Stimulated activated CD4-positive, alpha-beta T cell treated with anti-CD3 and anti-CD28 coated beads, TNF-alpha, amount 100 ng/mL, for 48 hours (primary cell): ENCODE results near the gene OR7G3.
A peak's percentile ranks its signal among the peaks of the same experiment; 100 is the strongest.

Experiments
- DNase-seq, 3 donors: peaks; one replicate each; pipeline ENCODE4 v3.0.0-alpha.2; 2020; ENCODE audit warnings: low read depth in 3 of 3

The OR7G3 gene

GRCh38 chr19:9126900-9127405 lies at the start of gene OR7G3:
OR7G3 (minus strand) TSS chr19:9126950; CDS start chr19:9126950, 0 bp downstream.
- DNase-seq: no peak

DNA sequence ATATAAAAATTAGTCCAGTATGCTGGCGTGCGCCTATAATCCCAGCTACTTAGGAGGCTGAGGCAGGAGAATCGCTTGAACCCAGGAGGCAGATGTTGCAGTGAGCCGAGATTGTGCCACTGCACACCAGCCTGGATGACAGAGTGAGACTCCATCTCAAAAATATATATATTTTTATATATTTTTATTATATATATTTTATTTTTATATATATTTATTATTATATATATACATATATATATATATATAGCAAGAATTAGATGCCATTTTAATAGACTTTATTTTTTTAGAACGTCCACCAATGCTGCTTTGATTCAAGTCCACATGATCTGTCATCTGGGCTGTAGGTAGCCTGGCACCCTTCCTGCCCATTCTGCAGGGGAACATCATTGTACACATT lies 48.6 kb upstream of the OR7G3 start:
- no peak for DNase-seq

DNA sequence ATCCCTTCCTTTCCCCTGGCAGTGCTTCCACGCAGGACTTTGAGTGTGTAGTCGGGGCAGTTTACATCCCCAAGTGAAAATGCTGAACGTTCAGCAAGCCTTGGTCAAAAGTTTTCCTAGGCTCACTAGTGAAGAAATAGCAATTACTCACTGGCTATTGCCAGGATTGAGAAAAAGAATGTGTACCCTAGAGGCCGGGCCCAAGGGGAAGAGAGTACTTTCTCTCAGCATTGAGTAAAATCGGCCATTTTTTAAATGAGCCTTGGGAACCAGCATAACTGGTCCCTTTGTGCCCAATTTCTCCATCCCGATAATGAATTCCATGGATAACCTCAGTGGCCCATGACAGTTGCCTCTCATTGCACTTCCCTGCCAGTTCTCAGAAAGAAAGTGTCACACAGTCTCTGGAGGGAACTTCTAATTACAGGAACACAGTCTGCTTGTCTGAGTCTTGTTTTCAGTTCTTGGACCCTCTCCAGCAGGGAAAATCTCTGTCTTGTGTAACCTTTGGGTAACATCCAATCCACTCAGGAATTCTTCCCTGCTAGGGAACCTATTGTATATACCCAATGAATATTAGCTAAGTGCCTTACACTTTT lies 44.7 kb upstream of the OR7G3 start:
- DNase-seq: no peak

- DNase-seq: no peak
Observed at GRCh38 chr19:9166846-9167245, 40.1 kb upstream of the OR7G3 start.

GRCh38 chr19:9165261-9165660 lies 38.5 kb upstream of the OR7G3 start:
- no peak for DNase-seq

DNA sequence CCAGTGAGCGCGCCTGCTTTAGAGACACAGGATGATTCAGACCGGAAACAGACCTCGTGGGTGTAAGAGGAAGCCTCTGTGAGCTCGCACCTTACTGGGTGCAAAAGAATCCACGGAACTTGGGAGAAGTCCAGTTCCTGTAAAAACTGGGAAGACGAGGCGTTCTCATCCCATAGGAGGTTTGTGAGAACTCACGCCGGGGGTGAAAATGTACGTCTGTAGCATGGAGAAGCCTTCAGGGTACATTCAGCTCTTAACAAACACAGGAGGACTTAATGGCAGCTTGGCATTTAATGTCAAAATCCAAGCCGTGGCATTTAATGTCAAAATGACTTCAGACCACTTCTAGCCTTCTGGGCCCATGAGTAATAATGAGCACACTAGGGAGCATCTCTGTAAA lies 34.7 kb upstream of the OR7G3 start:
- DNase-seq: no peak

GRCh38 chr19:9159891-9160290 lies 33.1 kb upstream of the OR7G3 start:
- no peak for DNase-seq

- DNase-seq: no peak
Observed at GRCh38 chr19:9156304-9156703, 29.6 kb upstream of the OR7G3 start.

- DNase-seq: no peak
Observed at GRCh38 chr19:9155591-9155990, 28.8 kb upstream of the OR7G3 start.

GRCh38 chr19:9151367-9151766 lies 24.6 kb upstream of the OR7G3 start:
- no peak for DNase-seq

DNA sequence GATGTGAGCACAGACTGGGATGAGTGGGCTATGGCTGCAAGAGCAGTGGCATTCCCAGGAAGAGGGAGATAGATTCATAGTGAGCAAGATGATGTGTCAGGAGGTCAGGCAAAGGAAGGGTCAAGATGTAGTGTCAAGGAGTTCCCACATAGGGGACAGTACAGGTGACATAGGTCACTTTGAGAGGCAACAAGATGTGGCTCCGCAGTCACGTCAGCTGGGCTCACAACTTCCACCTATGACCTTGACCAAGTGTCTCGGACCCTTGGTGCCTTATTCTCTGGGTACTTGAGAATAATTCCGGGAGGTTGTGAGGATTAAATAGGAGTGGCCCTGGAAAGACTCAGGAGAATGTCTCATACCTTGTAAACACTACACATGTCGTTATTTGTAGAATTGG lies 23.9 kb upstream of the OR7G3 start:
- no peak for DNase-seq

- DNase-seq: no peak
Observed at GRCh38 chr19:9149997-9150396, 23.2 kb upstream of the OR7G3 start.

- no peak for DNase-seq
Observed at GRCh38 chr19:9148697-9149096, 21.9 kb upstream of the OR7G3 start.

DNA sequence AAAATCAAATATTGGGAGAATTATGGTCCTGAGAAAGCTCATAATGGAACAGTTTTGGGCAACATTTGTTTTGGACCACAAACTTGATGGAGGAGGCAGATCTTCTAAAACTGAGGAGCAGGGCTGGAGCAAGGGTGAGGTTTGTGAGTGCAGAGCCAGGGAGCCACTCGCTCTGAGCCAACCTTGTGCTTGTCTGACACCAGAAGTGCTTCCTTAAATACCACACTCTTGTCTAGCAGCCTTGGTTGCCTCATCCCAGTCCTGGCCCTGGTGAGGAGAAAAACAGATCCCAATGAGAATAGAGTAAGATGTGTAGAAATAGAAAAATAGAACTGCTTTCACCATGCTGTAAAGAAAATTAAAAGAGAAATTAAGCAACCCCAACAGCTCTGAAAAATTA lies 20.1 kb upstream of the OR7G3 start:
- DNase-seq: no peak

DNA sequence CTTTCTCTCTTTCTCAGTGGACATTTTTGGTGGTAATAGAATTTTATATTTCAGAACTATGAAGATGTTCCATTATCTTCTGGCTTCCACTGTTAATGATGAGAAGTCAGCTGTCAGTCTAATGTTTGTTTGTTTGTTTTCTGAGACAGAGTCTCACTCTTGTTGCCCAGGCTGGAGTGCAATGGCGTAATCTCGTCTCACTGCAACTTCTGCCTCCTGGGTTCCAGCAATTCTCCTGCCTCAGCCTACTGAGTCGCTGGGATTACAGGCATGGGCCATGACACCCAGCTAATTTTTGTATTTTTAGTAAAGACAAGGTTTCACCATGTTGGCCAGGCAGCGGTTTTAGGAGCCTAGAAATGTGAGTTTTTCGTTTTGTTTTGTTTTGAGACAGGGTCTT lies 18.2 kb upstream of the OR7G3 start:
- DNase-seq: no peak

DNA sequence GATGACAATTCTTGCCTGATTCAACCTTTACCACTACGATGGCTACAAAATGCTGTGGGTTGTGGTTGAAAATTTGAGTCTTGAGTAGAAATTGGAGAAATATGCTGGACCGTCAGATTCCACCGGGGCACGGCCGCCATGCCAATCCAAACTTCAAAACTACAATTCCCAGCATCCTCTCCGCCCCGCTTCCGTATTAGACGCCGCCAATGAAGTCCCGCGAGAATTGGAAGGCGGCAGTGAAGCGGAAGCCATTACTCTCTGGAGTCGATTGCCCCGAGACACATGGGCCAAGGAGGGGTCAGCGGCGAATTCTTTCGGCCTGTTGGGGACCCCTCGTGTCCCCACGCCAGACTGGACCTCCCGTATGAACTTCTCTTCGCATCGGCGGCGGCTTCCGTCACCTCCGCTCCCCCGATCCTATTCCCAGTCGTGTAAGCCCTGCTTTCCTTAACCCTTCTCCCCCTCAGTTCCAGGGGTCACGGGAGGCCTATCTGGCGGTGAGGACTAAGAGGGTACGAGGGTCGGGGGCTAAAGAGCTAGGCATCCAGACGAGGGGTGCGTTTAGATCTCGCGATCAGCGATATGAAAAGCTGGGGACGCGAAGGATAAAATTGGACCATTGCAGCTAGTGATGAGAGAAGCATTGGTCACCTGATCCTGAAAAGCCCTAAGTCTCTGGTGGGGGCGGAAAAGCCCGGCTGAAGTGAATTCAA lies 13.6 kb upstream of the OR7G3 start, which contains the start of gene ZNF317:
ZNF317 (plus strand) TSS at position 239 of the 716 bp plus-strand sequence. CDS start 15,620 bp downstream, outside the sequence.
- peak; percentile 81 to 87 (median 83) for DNase-seq

GRCh38 chr19:9139609-9140158 lies 12.9 kb upstream of the OR7G3 start:
- peak in 1 of 3 donors; percentile 1 for DNase-seq

- no peak for DNase-seq
Observed at GRCh38 chr19:9132422-9132821, 5.7 kb upstream of the OR7G3 start.

GRCh38 chr19:9130965-9131364 lies 4.2 kb upstream of the OR7G3 start:
- DNase-seq: no peak

DNA sequence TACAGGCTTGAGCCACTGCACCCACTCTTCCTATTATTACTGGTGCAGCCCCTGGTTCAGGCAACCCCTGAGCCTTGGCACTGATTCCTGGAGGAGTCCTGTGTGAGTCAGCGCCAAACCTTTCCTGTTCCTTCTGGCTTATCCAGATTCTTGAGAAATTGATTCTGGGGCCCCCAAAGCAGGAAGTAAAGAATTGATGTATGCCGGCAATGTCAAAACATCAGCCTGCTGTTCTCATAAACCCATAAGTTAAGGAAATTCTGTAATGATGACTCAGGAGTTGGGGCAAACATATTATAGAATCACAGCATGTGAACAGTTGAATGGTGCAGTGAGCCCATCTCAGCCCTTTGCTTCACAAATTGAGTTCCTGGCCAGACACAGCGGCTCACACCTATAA lies 1.4 kb upstream of the OR7G3 start:
- no peak for DNase-seq

DNA sequence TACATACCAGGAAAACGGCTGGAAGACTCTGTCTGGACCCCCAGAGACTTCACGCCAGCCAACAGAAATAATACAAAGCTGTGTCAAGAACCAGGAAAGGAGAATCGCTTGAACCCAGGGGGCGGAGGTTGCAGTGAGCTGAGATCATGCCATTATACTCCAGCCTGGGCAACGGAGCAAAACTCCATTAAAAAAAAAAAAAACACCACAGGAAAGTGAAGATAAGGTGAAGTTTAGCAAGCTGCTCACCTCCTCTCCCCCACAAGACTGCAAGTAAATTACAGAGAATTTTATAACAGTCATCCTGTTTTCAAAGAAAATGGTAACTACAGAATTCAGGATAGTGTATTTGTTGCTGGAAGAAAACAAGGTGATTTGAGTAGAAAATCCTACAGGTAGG lies 10.2 kb downstream of the OR7G3 start:
- DNase-seq: no peak

- no peak for DNase-seq
Observed at GRCh38 chr19:9115307-9115813, 11.4 kb downstream of the OR7G3 start, which contains the start of gene OR7G1. OR7G1 (minus strand) TSS chr19:9115763; CDS start chr19:9115763, 0 bp downstream.

DNA sequence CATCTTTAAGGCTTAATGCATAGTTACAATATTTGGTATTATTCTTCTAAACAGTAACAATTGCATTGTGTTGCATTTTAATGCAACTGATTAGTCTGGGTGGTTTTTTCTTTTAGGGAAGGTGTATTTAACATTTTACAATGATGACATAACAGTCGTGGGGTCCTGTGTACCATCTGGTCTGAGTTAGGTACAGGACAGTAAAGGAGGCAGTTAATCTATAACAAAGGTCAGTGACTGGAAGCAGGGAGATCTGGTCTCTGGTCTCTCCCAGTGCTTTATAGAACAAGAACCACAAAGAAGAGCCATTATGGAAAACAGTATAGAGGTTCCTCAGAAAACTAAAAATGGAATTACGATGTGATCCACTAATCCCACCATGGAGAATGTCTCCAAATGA lies 16.8 kb downstream of the OR7G3 start:
- no peak for DNase-seq
